Thyroid gland (tissue), 4 donors: ENCODE results near the gene RPS6KA4.

Source experiments
- POLR2A ChIP-seq, 2 donors: fragments of 450-650 bp; IDR thresholded peaks; one replicate each; pipeline ENCODE4 v1.6.1; 2017; ENCODE audit warnings: antibody characterized with exemption in 2 of 2, mild to moderate bottlenecking in 2 of 2, moderate library complexity in 1 of 2
- TF ChIP-seq, protein P1 (sequence below), 6 experiments: fragments of 200-600 bp in 3 of 6; fragments of 450-650 bp in 3 of 6; sonication (generic) in 3 of 6; IDR thresholded peaks; one replicate each; pipeline ENCODE4 v1.5.1; 2016 to 2019; ENCODE audit warnings: antibody characterized with exemption in 6 of 6, mild to moderate bottlenecking in 2 of 6, inconsistent platforms in 1 of 6, moderate library complexity in 1 of 6

GRCh38 chr11:64364911-64365310, 5.9 kb downstream of the RPS6KA4 start:
- TF ChIP-seq, protein P1, sequence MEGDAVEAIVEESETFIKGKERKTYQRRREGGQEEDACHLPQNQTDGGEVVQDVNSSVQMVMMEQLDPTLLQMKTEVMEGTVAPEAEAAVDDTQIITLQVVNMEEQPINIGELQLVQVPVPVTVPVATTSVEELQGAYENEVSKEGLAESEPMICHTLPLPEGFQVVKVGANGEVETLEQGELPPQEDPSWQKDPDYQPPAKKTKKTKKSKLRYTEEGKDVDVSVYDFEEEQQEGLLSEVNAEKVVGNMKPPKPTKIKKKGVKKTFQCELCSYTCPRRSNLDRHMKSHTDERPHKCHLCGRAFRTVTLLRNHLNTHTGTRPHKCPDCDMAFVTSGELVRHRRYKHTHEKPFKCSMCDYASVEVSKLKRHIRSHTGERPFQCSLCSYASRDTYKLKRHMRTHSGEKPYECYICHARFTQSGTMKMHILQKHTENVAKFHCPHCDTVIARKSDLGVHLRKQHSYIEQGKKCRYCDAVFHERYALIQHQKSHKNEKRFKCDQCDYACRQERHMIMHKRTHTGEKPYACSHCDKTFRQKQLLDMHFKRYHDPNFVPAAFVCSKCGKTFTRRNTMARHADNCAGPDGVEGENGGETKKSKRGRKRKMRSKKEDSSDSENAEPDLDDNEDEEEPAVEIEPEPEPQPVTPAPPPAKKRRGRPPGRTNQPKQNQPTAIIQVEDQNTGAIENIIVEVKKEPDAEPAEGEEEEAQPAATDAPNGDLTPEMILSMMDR (IDR thresholded peaks at IDR 0.05): no peak
- TF ChIP-seq POLR2A (IDR thresholded peaks at IDR 0.05): no peak
